HG02943 (cell line): ENCODE data around the gene IL31RA.

Experiments
- ATAC-seq: cut with Tn5 transposase; IDR thresholded peaks from one replicate; pipeline ENCODE4 v1.9.1; 2021; ENCODE audit warnings: mild to moderate bottlenecking, low read depth, moderate library complexity; ENCODE audit not compliant: unreplicated experiment

IL31RA gene

DNA sequence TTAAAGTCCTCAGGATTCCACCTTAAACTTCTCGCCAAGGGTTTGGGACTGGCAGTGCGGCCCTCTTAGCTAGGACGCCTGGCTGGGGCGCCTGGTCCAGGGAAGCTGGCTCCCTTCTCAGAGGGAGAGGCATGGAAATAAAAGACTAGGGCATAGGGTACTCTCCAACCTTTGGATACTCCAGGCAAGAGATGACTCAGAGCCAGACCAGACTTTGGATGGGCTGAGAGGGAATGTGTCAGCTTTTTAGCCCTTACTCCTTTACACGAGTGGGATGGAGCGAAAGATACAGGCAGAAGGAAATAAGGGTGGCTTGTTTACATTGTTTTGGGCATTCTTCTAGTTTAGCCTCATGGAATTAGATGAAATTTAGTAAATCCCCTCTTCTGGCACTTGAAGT, 48.2 kb downstream of the IL31RA start:
- no peak for ATAC-seq

DNA sequence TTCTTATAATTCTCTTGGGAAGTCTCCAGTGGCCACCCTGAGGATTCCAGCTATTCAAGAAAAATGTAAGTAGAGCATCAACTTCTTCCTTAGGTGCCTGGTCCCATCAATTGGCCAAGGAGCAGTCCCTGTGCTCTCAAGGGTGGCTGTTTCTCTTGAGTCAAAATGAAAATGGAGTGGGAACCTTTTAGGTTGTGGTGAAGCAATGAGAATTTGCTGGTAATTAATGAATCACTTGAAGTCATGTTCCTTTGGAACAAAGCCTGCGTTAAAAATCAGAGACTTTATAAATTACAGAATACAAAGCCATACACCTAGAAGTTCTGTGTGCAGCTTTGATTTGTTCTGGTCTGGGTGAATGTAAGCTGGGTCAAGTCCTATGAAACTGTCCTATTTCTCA, 48.9 kb downstream of the IL31RA start:
- no peak for ATAC-seq

DNA sequence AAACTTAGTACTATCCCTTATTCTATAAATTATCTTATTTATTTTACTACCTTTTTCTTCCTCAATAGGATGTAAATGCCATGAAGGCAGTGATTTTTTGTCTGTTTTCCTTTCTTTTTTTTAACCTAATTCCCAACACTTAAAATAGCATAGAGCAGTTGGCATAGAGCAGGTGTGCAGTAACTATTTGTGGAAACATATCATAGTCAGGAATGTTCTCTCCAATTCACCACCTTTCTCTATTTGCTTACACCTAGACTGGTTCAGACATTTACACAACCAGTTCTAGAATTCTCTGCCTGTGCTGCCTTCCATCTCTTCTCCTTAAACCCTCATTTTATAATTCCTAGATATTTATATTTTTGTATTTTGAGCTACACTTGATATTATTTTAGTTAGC, 49.6 kb downstream of the IL31RA start:
- no peak for ATAC-seq

DNA sequence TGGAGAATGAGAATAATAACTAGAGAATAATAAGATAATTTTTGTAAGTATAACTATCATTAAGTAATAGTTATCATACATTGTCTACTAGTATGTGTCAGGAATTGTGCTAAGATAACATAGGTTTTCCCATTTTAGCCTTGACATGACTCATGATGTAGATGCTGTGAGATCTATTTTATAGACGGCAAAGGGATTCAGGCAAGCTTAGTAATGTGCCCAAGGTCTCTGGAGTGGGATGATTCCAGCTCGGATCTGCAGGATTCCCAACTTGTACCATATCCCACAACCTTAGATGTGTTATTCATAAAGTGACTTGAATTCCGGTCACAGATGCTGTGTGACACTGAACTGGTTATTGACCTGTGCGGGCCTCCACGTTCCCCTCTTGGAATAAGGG, 51.5 kb downstream of the IL31RA start:
- ATAC-seq, result no peak

DNA sequence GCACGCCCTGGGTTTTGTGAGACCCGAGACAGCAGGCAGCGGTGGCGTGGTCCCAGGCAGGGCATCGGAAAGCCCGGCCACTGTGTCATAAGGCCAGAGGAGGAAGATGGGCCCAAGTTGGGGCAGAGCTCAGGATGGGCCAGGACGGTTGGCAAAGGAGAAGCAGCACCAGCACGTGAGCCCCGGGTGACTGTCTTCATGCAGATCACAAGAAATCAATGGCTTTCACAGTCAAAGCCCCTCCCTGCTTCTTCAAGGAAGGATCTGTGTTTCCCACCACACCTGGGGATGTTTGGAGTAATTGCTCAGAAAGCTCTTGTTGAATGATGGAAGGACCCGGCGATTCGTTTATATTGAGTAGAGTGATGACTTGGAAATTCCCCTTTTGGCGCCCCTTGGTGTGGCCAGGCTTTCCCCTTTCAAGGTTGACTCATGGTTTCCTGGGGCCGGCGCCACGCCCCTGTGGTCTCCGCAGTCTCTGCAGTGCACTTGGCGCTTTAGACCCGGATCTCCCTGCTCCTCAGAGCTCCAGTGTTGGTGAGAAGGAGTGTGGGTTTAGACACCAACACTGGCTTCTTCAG, 52.1 kb downstream of the IL31RA start:
- peak; percentile 67 for ATAC-seq

DNA sequence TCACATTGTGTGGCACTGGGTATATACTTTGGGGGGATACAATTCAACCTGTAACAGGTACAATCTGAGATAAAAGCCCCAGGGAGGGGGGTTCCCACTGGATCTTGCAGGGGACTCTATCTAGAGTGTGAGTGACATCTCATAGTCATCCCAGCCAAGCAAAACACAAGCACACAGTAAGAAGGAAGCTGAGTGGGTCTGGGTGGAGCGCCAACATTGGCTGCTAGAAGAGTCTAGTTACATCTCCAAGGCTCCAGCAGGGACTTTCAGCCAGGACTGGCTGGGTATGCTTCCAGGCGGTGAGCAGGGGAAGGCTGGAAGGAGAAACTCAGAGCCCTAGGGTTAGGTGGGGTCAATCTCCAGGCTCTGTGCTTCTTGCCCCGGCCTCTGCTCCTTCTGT, 53.0 kb downstream of the IL31RA start:
- no peak for ATAC-seq

DNA sequence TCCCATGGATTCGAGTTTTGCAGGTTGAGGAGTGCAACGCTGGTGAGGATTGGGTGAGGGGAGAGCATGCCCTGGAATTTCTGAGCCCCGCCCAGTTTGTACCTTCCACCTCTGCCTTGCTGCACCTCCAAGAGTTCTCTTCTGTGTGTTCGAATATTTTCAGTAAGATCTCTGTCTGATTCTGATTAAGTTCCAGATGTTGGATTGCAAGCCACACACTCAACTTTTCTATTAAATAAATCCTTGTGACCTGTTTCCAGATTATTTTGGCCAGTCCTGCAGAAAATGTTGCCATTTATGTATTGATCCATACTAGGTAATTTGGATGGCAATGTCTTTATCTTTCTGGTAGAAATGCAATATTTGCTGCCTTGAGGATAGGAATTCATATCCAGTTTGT, 54.1 kb downstream of the IL31RA start:
- ATAC-seq, result no peak

DNA sequence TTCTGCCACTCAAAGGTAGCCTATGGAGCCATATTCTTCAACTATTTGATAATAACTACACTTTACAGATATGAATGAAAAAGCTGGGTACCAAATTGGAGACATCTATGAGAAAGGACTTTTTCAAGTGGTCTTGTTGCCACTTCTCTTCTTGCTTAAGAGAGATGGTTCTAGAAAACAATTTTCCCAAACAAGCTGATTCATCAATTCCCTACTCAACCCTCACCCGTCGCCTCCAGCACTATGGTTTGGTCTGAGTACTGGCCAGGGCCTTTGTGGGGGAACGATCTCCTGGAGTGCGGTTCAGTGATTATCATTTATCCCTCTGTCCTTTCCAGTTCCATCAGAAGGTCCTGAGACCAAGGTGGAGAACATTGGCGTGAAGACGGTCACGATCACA, 56.8 kb downstream of the IL31RA start:
- no peak for ATAC-seq

DNA sequence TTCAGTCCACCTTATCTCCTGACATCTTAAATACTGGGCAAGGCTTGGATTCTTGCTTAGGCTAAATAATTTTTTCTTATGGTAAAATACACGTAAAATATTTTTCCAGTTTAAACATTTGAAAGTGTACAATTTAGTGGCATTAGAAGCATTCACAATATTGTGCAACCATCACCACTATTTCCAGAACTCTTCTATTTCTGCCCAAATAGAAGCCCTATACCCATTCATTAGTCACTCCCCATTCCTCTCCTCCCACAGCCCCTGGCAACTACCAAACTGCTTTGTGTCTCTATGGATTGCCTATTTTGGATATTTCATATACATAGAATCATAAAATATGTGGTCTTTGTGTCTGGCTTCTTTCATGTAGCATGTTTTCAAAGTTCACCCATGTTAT, 57.6 kb downstream of the IL31RA start:
- no peak for ATAC-seq

DNA sequence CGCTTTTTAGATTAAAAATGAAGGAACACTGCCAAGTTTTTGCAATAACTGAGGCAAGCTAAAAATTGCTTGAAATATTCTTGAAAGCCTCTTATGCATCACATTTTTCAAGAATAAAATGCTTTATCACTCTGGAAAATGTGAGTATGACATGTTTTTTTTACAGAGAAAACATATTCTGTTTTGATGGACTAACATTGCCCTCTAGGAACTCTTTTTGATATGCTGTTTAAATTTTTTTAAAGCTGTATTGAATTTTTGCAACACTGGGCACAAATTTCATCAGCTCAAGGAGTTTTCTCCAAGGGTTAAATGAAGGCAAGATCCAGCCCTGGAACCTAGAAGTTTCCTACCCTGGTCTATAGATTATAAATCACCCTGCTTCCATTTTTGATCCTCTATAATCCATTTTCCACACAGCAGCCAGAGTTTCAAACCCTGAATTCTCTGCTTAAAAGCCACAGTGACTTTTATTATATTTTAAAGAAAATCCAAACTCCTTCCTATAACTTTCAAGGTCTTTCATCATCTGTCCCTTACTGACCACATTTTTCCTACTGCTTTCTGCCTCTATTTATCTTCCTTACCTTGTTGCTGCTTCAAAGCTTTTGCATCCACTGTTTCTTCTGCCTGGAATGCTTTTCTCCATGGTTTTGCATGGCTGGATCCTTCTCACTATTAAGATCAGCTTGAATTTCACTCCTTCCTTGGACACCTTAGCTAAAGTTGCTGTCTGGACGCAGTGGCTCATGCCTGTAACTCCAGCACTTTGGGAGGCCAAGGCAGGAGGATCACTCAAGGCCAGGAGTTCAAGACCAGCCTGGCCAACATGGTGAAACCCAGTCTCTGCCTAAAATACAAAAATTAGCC, 60.9 kb downstream of the IL31RA start:
- ATAC-seq, result no peak

DNA sequence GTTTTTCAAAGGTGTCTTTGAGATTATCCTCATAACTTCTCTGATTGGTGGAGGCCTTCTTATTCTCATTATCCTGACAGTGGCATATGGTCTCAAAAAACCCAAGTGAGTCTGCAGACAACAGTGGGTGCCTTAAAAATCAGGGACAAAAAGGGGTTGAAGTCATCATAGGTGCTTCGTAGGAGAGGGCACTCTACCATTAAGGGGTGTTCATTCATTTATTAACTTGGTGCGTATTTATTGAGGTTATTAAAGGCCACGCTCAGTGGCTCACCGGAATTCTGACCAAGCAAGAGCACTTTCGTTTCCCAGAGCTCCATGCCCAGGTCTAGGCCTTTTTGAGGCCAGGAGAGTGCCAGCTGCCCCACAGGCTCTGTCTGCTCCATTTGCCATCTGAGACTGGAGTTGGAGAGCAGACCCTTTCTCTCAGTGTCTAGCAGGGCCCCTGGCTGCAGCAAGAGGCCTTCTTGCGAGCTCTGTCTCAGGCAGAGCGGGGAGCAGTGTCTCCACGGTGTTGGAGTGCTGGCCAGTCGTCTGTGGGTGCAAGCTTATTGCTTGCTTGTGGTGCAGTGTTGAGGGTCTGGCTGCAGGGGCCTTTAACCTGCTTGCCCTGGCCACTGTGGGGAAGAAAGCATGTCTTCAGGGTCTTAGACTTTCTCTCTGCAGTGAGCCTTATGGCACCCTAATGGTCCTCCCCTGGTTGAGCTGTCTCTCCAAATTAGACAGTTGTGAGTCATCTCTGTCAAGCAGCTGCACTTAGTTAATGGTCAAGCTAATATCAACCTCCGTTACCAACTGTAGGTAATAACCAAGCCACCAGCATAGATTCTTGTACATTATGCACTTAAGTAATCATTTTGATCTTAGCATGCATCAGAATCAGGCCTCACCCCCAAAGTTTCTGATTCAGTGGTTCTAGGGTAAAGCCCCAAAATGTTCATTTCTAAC, 62.6 kb downstream of the IL31RA start:
- peak; percentile 88 for ATAC-seq

DNA sequence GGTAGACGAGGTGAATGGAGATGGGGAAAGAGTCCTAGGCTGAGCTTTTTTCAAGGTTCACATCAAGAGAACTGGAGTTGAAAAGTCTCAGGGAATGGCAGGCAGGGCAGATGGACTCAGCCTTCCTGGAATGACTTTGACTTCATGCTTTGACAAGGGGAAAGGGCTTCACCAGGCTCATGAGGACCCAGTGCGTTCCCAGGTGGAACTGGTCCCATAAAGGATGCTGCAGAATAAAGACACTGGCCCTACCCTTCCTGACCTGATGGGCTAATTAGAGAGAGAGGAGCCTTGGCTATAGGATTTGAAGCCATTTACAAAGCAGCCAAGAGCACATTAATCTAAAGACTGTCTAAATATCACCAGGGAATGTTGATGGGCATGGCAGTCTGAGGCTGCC, 63.8 kb downstream of the IL31RA start:
- ATAC-seq, result no peak

DNA sequence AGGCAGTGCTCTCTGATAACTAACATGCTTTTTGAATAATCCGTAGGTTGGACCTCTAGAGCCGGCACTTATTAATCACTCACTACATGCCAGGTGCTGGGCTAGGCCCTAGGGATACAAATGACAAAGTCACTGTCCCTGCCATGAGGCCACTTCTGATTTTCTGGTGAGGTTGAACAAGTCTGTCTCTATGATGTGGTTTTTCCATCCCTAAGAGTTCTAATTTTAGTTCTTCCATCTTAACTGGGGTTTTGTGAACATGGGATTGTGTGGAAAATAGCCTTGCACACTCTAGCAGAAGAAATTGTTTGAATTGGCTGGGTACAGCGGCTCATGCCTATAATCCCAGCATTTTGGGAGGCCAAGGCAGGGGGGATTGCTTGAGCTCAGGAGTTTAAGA, 64.6 kb downstream of the IL31RA start:
- ATAC-seq, result no peak

DNA sequence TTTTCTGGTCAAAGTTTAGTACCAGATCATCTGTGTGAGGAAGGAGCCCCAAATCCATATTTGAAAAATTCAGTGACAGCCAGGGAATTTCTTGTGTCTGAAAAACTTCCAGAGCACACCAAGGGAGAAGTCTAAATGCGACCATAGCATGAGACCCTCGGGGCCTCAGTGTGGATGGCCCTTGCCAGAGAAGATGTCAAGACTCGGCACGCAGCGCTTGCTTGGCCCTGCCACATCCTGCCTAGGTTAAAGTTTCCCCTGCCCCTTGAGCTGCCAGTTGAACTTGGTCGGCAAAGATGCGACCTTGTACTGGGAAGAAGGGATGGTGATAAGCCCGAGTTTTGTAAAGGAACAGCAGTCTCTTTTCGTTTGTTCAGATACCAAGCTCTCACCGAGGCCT, 65.8 kb downstream of the IL31RA start:
- ATAC-seq, result no peak

DNA sequence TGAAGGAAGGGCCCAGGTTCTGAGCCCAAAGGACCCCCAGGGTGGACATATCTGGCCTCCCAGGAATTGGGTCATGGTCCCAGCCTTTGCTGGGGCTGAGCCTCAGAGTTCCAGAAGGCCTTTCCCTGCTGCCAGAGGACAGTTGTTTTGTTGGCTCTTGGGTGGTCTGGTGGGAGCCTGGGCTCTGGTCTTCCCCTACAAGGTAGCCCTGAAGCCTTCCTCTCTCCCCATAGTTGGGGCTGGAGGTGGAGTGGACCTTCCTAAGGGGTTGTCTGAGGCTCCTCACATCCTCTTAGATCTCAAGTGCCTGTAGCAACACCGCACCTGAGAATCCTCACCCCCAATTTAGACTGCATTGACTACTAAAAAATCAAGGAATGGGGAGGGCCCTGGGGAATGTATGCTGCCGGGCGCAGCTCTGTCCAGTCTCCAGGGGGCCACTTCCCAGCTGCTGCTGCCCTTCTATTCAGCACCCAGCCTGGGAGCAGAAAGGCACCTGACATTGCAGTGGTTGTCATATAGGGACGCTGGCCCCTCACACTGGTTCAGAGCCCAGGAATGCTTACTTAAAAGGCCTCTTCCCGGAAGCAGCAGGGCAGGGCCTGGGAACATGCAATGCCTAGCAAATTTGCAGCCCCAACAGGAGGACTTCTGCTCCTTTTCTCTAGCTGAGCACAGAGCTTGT, 66.4 kb downstream of the IL31RA start:
- ATAC-seq, result no peak

DNA sequence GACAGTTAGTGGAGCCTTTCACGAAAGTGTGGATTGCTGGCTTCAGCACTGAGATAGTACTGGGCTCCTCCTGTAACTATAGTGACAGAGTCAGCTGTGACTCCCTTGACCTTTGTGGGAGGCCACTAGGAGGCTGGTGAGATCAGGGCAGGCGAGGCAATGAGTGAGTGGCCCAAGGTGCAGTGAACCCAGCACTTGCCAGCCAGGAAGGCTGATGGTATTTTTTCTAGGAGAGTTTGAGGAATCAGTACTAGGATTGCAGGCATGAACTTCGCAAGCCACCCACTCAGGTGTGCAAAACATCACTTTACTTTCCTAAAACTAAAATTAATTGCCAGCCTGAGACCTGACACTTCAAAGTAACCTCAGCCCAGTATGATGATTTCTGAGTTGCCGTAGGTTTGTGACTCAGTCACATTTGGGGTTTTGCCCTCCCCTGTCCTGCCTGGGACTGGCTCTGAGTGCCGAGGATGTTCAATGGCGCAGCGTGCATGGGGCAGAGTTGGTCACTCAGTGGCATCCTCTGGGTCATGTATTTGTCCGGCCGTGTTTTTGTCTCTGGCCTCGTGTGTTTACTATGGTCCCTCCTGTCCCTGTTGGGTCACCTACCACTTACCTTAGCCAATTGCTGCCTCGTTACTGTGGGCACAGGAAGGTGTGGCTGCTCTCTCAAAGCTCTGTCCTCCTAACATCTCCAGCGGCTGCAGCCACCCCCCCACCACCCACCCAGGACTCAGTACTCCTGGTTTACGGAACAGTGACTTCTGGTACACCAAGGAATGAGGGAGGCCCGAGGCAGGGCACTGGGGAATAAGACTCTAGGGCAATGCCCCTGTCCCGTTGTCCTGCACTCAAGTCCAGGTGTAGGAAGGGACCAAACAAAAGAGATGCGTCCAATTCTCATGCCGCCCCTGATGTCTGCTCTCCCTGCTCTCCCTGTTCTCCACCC, 67.2 kb downstream of the IL31RA start:
- ATAC-seq, result no peak

DNA sequence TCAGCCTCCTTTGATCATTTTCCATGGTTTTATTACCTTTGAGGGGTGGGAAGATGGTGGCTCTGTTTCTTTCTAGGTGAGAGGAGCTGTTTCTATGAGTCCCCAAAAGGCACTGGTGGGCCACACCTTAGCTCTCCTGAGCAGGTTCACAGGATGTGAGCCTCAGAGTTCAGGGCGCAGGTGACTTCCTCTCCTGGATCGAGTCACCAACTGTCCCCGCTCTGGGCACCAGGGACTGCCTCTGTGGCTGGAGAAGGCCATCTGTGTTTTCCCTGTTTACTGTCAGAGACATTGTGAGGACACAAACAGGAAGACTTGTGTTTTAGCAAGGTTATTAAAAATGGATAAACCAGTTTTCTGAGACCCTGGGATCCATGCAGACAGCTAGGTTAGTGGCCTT, 68.5 kb downstream of the IL31RA start:
- no peak for ATAC-seq

DNA sequence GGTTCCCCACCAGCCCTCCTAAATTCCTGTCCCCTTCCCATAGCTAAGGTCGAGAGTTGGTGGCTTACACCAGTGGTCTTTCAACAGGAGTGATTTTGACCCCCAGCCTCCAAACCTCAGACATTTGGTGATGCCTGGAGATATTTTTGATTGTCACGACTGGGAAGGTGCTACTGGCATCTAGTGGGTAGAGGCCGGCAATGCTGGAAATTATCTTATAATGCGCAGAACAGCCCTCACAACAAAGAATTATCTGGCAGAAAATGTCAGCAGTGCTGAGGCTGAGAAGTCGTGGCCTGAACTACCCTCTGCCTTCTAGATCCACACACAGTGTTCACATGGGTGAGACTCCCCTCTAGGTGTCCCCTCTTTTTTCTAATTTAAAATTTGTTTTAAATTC, 69.6 kb downstream of the IL31RA start:
- ATAC-seq, result no peak

DNA sequence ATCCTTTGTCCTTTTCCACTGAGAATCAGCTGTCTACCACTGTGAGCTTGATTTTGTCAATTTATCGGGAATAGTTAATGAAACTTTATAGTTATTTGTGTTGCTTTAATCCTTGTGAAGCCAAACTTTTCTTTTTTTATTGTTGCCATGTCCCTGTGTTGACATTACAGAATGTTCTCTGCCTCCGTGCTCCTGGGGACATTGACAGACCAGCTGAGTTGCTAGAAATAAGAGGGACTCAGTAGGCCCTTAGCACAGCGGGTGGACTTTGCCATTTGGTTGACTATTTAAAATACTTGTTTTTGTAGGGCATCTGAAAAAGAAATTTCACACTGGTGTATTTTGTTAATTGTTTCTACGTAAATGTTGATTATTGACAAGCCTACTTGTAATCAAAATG, 70.5 kb downstream of the IL31RA start:
- ATAC-seq, result no peak
